HEK293T (cell line): ENCODE results near the gene UIMC1.

Experiments
- CTCF ChIA-PET: fragments of 350-600 bp; formaldehyde crosslinking; extraction: SDS; loops from one replicate; lab custom pipeline; 2021; ENCODE audit warnings: antibody characterized with exemption, inconsistent platforms; lab: Yijun Ruan, JAX
- POLR2A ChIA-PET: fragments of 350-600 bp; formaldehyde crosslinking; extraction: SDS; loops from one replicate; lab custom pipeline; 2020; ENCODE audit warnings: antibody characterized with exemption, inconsistent platforms; lab: Yijun Ruan, JAX
- DNase-seq: peaks from one replicate; pipeline ENCODE4 v3.0.0; 2012; ENCODE audit warnings: mixed read lengths; ENCODE audit errors: extremely low spot score
- ARNT ChIP-seq: fragments of 450-650 bp; IDR thresholded peaks from 2 replicates; pipeline ENCODE4 v1.6.1; 2017; ENCODE audit warnings: mild to moderate bottlenecking
- BHLHE40 ChIP-seq: fragments of 450-650 bp; IDR thresholded peaks from 2 replicates; pipeline ENCODE4 v1.6.1; 2016; ENCODE audit warnings: mild to moderate bottlenecking, moderate library complexity, borderline replicate concordance
- CTBP1 ChIP-seq: fragments of 450-650 bp; IDR thresholded peaks from 2 replicates; pipeline ENCODE4 v1.6.1; 2016; ENCODE audit warnings: borderline replicate concordance
- ELF4 ChIP-seq: fragments of 450-650 bp; IDR thresholded peaks from 2 replicates; pipeline ENCODE4 v1.6.1; 2017; ENCODE audit warnings: antibody characterized with exemption
- FOXA1 ChIP-seq: fragments of 450-650 bp; IDR thresholded peaks from 2 replicates; pipeline ENCODE4 v1.6.1; 2016; ENCODE audit warnings: mild to moderate bottlenecking
- FOXK2 ChIP-seq: fragments of 450-650 bp; IDR thresholded peaks from 2 replicates; pipeline ENCODE4 v1.6.1; 2016; ENCODE audit warnings: mild to moderate bottlenecking
- FOXM1 ChIP-seq: fragments of 450-650 bp; IDR thresholded peaks from 2 replicates; pipeline ENCODE4 v1.6.1; 2017; ENCODE audit warnings: mild to moderate bottlenecking, borderline replicate concordance
- HDGF ChIP-seq: fragments of 450-650 bp; IDR thresholded peaks from 2 replicates; pipeline ENCODE4 v1.6.1; 2017; ENCODE audit warnings: antibody characterized with exemption, borderline replicate concordance
- L3MBTL2 ChIP-seq: fragments of 450-650 bp; conservative IDR thresholded peaks from 2 replicates; pipeline ENCODE4 v1.6.1; 2016; ENCODE audit warnings: mild to moderate bottlenecking
- LEF1 ChIP-seq: fragments of 450-650 bp; IDR thresholded peaks from 2 replicates; pipeline ENCODE4 v1.6.1; 2017; ENCODE audit warnings: mild to moderate bottlenecking, borderline replicate concordance
- NFRKB ChIP-seq: fragments of 450-650 bp; IDR thresholded peaks from 2 replicates; pipeline ENCODE4 v1.6.1; 2016; ENCODE audit warnings: mild to moderate bottlenecking, moderate library complexity
- SP1 ChIP-seq: fragments of 450-650 bp; IDR thresholded peaks from 2 replicates; pipeline ENCODE4 v1.6.1; 2017
- SUZ12 ChIP-seq: fragments of 450-650 bp; IDR thresholded peaks from 2 replicates; pipeline ENCODE4 v1.6.1; 2016; ENCODE audit warnings: mild to moderate bottlenecking
- TARDBP ChIP-seq: fragments of 450-650 bp; IDR thresholded peaks from 2 replicates; pipeline ENCODE4 v1.6.1; 2016
- ZNF384 ChIP-seq: fragments of 450-650 bp; IDR thresholded peaks from 2 replicates; pipeline ENCODE4 v1.6.1; 2016
- TF ChIP-seq, protein P1 (sequence below): fragments of 450-650 bp; IDR thresholded peaks from 2 replicates; pipeline ENCODE4 v1.6.1; 2016

UIMC1 gene

DNA sequence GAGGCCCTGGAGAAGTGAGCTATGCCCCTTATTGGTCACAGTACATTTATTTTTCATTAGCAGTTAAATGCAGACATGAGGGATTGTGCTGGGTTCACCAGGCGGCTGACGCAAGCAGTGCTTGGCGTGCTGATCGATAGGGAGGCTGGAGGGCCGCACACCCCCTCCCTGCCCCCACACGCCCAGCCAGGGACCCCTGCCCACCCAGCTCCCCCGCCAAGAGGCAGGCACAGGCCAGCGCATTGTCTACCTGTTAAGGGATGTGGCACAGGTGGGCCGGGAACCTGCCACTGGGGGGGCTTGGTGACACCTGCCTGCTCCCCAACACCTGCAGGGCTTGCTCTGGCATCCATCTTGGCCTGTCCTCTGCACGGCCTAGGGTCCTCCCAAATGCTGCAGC is 146.7 kb downstream of the UIMC1 start:
- POLR2A ChIA-PET, result no interaction called here
- no peak for DNase-seq
- CTCF ChIA-PET, result no interaction called here
- no peak for TF ChIP-seq SUZ12
- no peak for TF ChIP-seq FOXK2
- TF ChIP-seq BHLHE40, result no peak
- no peak for TF ChIP-seq FOXM1
- TF ChIP-seq TARDBP, result no peak
- no peak for TF ChIP-seq ARNT
- no peak for TF ChIP-seq LEF1

GRCh38 chr5:176857894-176858273 is 148.7 kb downstream of the UIMC1 start:
- POLR2A ChIA-PET, result no interaction called here
- no peak for TF ChIP-seq HDGF
- CTCF ChIA-PET, result no interaction called here
- no peak for DNase-seq

GRCh38 chr5:176857216-176857893 is 149.2 kb downstream of the UIMC1 start:
- ChIA-PET POLR2A (no interaction called here), CTCF (no interaction called here)
- TF ChIP-seq TARDBP (no peak), ELF4 (no peak), FOXA1 (no peak), ZNF384 (no peak), BHLHE40 (no peak), CTBP1 (no peak), LEF1 (no peak), FOXM1 (no peak), L3MBTL2 (no peak), SUZ12 (no peak), NFRKB (no peak), FOXK2 (no peak), HDGF (no peak), SP1 (no peak), ARNT (no peak)
- TF ChIP-seq, protein P1, sequence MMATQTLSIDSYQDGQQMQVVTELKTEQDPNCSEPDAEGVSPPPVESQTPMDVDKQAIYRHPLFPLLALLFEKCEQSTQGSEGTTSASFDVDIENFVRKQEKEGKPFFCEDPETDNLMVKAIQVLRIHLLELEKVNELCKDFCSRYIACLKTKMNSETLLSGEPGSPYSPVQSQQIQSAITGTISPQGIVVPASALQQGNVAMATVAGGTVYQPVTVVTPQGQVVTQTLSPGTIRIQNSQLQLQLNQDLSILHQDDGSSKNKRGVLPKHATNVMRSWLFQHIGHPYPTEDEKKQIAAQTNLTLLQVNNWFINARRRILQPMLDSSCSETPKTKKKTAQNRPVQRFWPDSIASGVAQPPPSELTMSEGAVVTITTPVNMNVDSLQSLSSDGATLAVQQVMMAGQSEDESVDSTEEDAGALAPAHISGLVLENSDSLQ, result no peak
- no peak for DNase-seq

DNA sequence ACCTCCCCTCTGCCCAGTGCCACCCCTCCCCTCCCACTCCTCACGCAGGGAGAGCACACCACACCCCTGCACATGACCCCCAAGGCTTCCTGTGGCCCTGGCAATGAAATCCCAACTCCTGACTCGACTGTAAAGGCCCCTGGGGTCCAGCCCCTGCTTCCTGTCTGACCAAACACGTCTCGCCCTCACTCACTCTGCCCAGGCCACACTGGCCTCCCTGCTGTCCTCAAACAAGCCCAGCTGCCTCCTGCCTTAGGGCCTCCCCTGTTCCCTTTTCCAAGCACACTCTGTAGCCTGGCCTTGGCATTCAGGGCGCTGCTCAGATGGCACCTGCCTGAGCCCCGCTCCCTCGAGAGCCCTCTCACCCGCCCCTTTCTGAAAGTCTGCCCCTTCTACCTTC is 149.8 kb downstream of the UIMC1 start:
- CTCF ChIA-PET, result no interaction called here
- no peak for DNase-seq

GRCh38 chr5:176855598-176855997 is 151.0 kb downstream of the UIMC1 start:
- DNase-seq, result no peak
- TF ChIP-seq ARNT (no peak), L3MBTL2 (no peak), LEF1 (no peak), FOXK2 (no peak), CTBP1 (no peak), SP1 (no peak), FOXM1 (no peak), BHLHE40 (no peak), ZNF384 (no peak), SUZ12 (no peak), FOXA1 (no peak)
- TF ChIP-seq, protein P1, result no peak
- CTCF ChIA-PET, result interaction anchor here (0.6 kb wide), 2 partner anchors 43 to 281 kb away, joined by 3 read pairs; partner anchors contain the start of gene HK3
- POLR2A ChIA-PET, result no interaction called here

More for the DNA sequence above, 149.8 kb downstream of the UIMC1 start:
- TF ChIP-seq HDGF, result no peak
- no peak for TF ChIP-seq SP1
- no peak for TF ChIP-seq FOXK2
- POLR2A ChIA-PET, result no interaction called here
